Natural killer cell (primary cell): ENCODE data around the gene ZNF716. TPM values are rescaled to one million over a fixed set of nuclear protein-coding genes. Genes with fewer than 3 reads are reported as not detected.

Experiments used
- ATAC-seq, 3 donors: fragments of 150-1000 bp in 2 of 3; fragments of 200-7000 bp in 1 of 3; cut with Tn5 transposase; 1 replicate in 1 of 3; 2 replicates in 2 of 3; pipeline ENCODE4 v1.10.0; 2021; ENCODE audit warnings: mild to moderate bottlenecking in 2 of 3, moderate library complexity in 2 of 3
- DNase-seq, 2 donors: peaks; one replicate each; pipeline versions ENCODE4 v3.0.0 to v3.0.0-alpha.2; 2013 to 2021; ENCODE audit warnings: mixed read lengths in 1 of 2
- H3K27ac ChIP-seq: one replicate; pipeline ENCODE4 v1.5.1; 2013; ENCODE audit warnings: mild to moderate bottlenecking, low read length
- H3K27me3 ChIP-seq: one replicate; pipeline ENCODE4 v1.6.1; 2013; ENCODE audit warnings: low read length; ENCODE audit not compliant: control insufficient read depth, insufficient read depth
- H3K36me3 ChIP-seq: one replicate; pipeline ENCODE4 v1.6.1; 2013; ENCODE audit warnings: low read length; ENCODE audit not compliant: control insufficient read depth, insufficient read depth
- H3K4me1 ChIP-seq: one replicate; pipeline ENCODE4 v1.6.1; 2013; ENCODE audit warnings: low read length; ENCODE audit not compliant: control insufficient read depth, insufficient read depth
- H3K4me3 ChIP-seq: one replicate; pipeline ENCODE4 v1.5.1; 2013; ENCODE audit warnings: low read length
- H3K9me3 ChIP-seq: one replicate; pipeline ENCODE4 v1.6.1; 2013; ENCODE audit warnings: low read length; ENCODE audit not compliant: control insufficient read depth, insufficient read depth
- H3K27ac Mint-ChIP-seq, 2 donors: one replicate each; pipeline ENCODE4 v1.8.0; 2022; ENCODE audit warnings: mild to moderate bottlenecking in 2 of 2, mixed read lengths in 2 of 2, moderate library complexity in 1 of 2
- H3K27me3 Mint-ChIP-seq, 2 donors: one replicate each; pipeline ENCODE4 v1.8.0; 2022; ENCODE audit warnings: low read depth in 2 of 2, mixed read lengths in 2 of 2
- H3K36me3 Mint-ChIP-seq: one replicate; pipeline ENCODE4 v1.8.0; 2022; ENCODE audit warnings: mixed read lengths
- H3K4me1 Mint-ChIP-seq, 2 donors: one replicate each; pipeline ENCODE4 v1.8.0; 2022; ENCODE audit warnings: mixed read lengths in 2 of 2
- H3K4me3 Mint-ChIP-seq: one replicate; pipeline ENCODE4 v1.8.0; 2022; ENCODE audit warnings: mild to moderate bottlenecking, moderate library complexity, mixed read lengths
- H3K9me3 Mint-ChIP-seq, 2 donors: one replicate each; pipeline ENCODE4 v1.8.0; 2022; ENCODE audit warnings: mixed read lengths in 2 of 2
- WGBS: methylation state at CpG from one replicate; pipeline ENCODE4 v1.1.7; 2013; ENCODE audit warnings: missing lambda C conversion rate; ENCODE audit not compliant: insufficient coverage; 5-methylcytosine and 5-hydroxymethylcytosine counted together
- intact Hi-C: fragments of 100-400 bp; cut with micrococcal nuclease; formaldehyde crosslinking; loops from one replicate; pipeline ENCODE4 v1.14.2; 2022
- total RNA-seq, 4 donors: library from RNA; stranded (reverse); fragments of 120-200 nt in 1 of 4; gene quantifications; one replicate each; pipeline versions ENCODE4 v1.2.3 to v1.2.4, GENCODE V29; 2013 to 2022
- TF ChIP-seq, protein P1 (sequence below): fragments of 200-600 bp; IDR thresholded peaks from one replicate; pipeline ENCODE4 v1.8.0; 2022; ENCODE audit warnings: antibody characterized with exemption

Gene ZNF716
- total RNA-seq, 3 donors from 2014 or later (not counting 1 experiment from before 2014, with no cell fraction given): not detected

DNA sequence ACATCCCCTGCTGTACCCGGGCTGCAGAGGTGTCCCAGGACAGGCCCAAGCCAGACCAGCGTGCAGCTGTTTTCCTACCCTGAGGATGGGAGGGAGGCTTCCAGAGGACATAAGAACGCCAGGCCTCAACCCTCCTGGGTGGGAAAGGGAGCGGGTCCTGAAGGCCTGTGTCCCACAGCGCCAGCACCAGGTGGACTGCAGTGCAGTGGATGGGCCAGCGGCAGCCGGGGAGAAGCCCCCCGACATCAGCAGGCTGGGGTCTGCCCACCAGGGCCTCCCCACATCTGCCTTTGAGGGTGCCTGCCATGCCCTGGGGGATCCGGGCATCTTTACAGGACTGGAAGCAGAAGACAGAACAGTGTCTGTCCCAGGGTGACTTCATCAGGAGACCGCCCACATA is 22.8 kb upstream of the ZNF716 start:
- Histone ChIP-seq H3K27me3 (no peaks in the 10 kb centered on the region), H3K4me1 (no peaks in the 10 kb centered on the region), H3K36me3 (no peaks in the 10 kb centered on the region), H3K27ac (no peak overlapping the region), H3K9me3 (peaks cover 30% of the 10 kb centered on the region), H3K4me3 (no peak overlapping the region)
- ATAC-seq: no peak
- Mint-ChIP-seq H3K9me3 (peaks cover 13 to 15% of the 10 kb centered on the region in 2 donors), H3K27me3 (no peaks in the 10 kb centered on the region), H3K4me1 (no peaks in the 10 kb centered on the region), H3K4me3 (no peak overlapping the region), H3K27ac (no peak overlapping the region), H3K36me3 (peaks cover 24% of the 10 kb centered on the region)
- WGBS: 92% methylated on average over 10 of the region's 10 CpGs
- no peak for DNase-seq
- TF ChIP-seq, protein P1, sequence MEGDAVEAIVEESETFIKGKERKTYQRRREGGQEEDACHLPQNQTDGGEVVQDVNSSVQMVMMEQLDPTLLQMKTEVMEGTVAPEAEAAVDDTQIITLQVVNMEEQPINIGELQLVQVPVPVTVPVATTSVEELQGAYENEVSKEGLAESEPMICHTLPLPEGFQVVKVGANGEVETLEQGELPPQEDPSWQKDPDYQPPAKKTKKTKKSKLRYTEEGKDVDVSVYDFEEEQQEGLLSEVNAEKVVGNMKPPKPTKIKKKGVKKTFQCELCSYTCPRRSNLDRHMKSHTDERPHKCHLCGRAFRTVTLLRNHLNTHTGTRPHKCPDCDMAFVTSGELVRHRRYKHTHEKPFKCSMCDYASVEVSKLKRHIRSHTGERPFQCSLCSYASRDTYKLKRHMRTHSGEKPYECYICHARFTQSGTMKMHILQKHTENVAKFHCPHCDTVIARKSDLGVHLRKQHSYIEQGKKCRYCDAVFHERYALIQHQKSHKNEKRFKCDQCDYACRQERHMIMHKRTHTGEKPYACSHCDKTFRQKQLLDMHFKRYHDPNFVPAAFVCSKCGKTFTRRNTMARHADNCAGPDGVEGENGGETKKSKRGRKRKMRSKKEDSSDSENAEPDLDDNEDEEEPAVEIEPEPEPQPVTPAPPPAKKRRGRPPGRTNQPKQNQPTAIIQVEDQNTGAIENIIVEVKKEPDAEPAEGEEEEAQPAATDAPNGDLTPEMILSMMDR: no peak
- intact Hi-C loops: no loop called here

DNA sequence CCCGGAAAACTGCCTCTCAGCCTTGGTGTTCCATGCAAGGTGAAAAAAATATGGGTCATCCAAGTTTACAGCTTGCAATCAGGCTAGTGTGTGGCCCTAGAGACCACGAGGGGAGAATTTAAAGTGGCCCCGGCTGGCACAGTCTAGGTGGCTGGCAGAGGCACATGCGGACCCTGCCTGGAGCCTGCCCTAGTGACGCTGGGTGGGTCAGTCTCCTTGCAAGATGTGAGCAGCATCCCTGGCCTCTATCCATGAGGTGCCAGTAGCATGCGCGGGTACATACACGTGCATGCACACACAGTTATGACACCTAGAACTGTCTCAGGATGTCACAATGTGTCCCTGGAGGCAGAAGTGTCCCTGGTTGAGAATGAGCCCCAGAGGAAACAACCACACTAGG is 22.4 kb upstream of the ZNF716 start:
- H3K4me1 Mint-ChIP-seq: no peaks in the 10 kb centered on the region
- intact Hi-C loops: no loop called here
- peaks cover 13 to 18% of the 10 kb centered on the region in 2 donors for H3K9me3 Mint-ChIP-seq
- no peaks in the 10 kb centered on the region for H3K27me3 Mint-ChIP-seq
- 89% methylated on average over 8 of the region's 8 CpGs for WGBS
- peaks cover 26% of the 10 kb centered on the region for H3K36me3 Mint-ChIP-seq
- no peak overlapping the region for H3K4me3 Mint-ChIP-seq
- Histone ChIP-seq H3K4me1 (no peaks in the 10 kb centered on the region), H3K27ac (no peak overlapping the region), H3K4me3 (no peak overlapping the region), H3K9me3 (peaks cover 30% of the 10 kb centered on the region), H3K27me3 (no peaks in the 10 kb centered on the region), H3K36me3 (no peaks in the 10 kb centered on the region)
- no peak overlapping the region for H3K27ac Mint-ChIP-seq
- TF ChIP-seq, protein P1: no peak
- ATAC-seq: no peak
- DNase-seq: no peak

DNA sequence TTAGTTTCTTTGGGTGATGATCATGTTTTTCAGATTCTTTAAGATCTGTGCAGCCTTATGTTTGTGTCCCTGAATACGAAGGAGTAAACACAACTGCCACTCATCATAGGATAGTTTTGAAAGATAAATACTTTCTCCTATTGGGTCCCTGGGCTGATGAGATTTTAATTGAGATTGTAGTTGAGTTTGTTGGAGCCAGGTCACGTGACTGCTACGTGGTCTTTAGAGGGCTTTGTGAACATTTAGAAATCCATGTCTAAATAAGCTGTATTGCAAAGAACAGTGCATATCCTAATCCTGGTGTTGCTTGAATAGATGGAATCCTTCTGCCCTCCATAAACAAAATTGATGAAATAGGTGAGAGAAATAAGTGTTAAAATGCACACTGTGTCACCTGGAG is 17.4 kb upstream of the ZNF716 start:
- DNase-seq: no peak
- TF ChIP-seq, protein P1: no peak
- peaks cover 12 to 26% of the 10 kb centered on the region in 2 donors for H3K9me3 Mint-ChIP-seq
- H3K36me3 Mint-ChIP-seq: peaks cover 18% of the 10 kb centered on the region
- no peaks in the 10 kb centered on the region for H3K4me1 ChIP-seq
- ATAC-seq: no peak
- H3K27ac ChIP-seq: no peak overlapping the region
- no peaks in the 10 kb centered on the region for H3K27me3 Mint-ChIP-seq
- intact Hi-C loops: no loop called here
- 60% methylated on average over 3 of the region's 3 CpGs for WGBS
- peaks cover 8% of the 10 kb centered on the region for H3K9me3 ChIP-seq
- H3K36me3 ChIP-seq: no peaks in the 10 kb centered on the region
- no peaks in the 10 kb centered on the region for H3K27me3 ChIP-seq
- H3K4me3 Mint-ChIP-seq: no peak overlapping the region
- H3K27ac Mint-ChIP-seq: no peak overlapping the region
- no peak overlapping the region for H3K4me3 ChIP-seq
- H3K4me1 Mint-ChIP-seq: no peaks in the 10 kb centered on the region

DNA sequence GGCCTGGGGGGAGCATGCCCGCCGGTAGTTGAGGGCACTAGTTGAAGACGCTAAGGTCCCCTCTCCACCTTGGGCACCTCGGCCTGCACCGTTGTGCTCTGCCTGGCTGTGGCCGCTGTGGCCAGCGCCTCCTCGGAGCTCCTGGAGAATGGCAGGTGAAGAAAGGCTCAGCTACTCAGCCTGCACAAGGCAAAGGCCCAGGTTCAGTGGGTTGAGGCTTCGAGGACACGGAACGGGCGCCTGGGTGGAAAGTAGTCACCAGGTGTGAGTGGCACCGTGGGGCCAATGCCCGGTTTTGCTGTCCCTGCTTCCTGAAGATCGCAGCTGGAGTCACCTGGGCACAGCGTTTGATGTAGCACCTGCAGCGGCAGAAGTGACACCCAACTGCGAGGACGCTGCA is 12.4 kb upstream of the ZNF716 start:
- no peak for ATAC-seq
- no peak overlapping the region for H3K27ac Mint-ChIP-seq

More for the DNA sequence above, 12.4 kb upstream of the ZNF716 start:
- no peaks in the 10 kb centered on the region for H3K36me3 ChIP-seq
- no peaks in the 10 kb centered on the region for H3K36me3 Mint-ChIP-seq
- DNase-seq: no peak
- no peaks in the 10 kb centered on the region for H3K4me1 Mint-ChIP-seq
- H3K4me3 Mint-ChIP-seq: no peak overlapping the region
- TF ChIP-seq, protein P1: no peak
- peaks cover 40% of the 10 kb centered on the region for H3K9me3 ChIP-seq
- WGBS: 92% methylated on average over 19 of the region's 19 CpGs
- H3K27me3 ChIP-seq: no peaks in the 10 kb centered on the region
- peaks cover 7 to 21% of the 10 kb centered on the region in 2 donors for H3K9me3 Mint-ChIP-seq
- no peaks in the 10 kb centered on the region for H3K27me3 Mint-ChIP-seq
- no peaks in the 10 kb centered on the region for H3K4me1 ChIP-seq
- H3K27ac ChIP-seq: no peak overlapping the region
- intact Hi-C loops: no loop called here
- H3K4me3 ChIP-seq: no peak overlapping the region
